HG03342 (cell line): ENCODE data around the gene CDK4.

Experiments used
- ATAC-seq: cut with Tn5 transposase; IDR thresholded peaks from one replicate; pipeline ENCODE4 v1.9.1; 2021; ENCODE audit warnings: mild to moderate bottlenecking, moderate library complexity; ENCODE audit not compliant: unreplicated experiment

CDK4 gene

GRCh38 chr12:57757771-57758170 is 5.7 kb upstream of the CDK4 start:
- no peak for ATAC-seq

GRCh38 chr12:57756406-57757341 is 4.6 kb upstream of the CDK4 start:
- ATAC-seq, result peak; percentile 33

- no peak for ATAC-seq
Observed at GRCh38 chr12:57755454-57756372, 3.6 kb upstream of the CDK4 start.

GRCh38 chr12:57755194-57755453 is 3.0 kb upstream of the CDK4 start:
- ATAC-seq, result no peak

GRCh38 chr12:57754411-57755193 is 2.5 kb upstream of the CDK4 start, which contains the start of gene MARCHF9:
Gene MARCHF9, plus strand, starts transcription at chr12:57755103. Its CDS starts 426 bp downstream, at chr12:57755529.
- peak; percentile 27 for ATAC-seq

- ATAC-seq, result no peak
Observed at GRCh38 chr12:57753756-57754337, 1.7 kb upstream of the CDK4 start.

GRCh38 chr12:57752668-57753000 is 524 bp upstream of the CDK4 start:
- ATAC-seq, result no peak

- no peak for ATAC-seq
Observed at GRCh38 chr12:57751432-57751787, 700 bp downstream of the CDK4 start.

GRCh38 chr12:57750561-57751431 is 1.3 kb downstream of the CDK4 start:
- no peak for ATAC-seq

- no peak for ATAC-seq
Observed at GRCh38 chr12:57749061-57749460, 3.0 kb downstream of the CDK4 start.

- ATAC-seq, result no peak
Observed at GRCh38 chr12:57746025-57746424, 6.1 kb downstream of the CDK4 start.

- no peak for ATAC-seq
Observed at GRCh38 chr12:57745485-57745881, 6.6 kb downstream of the CDK4 start.

- peak; percentile 78 for ATAC-seq
Observed at GRCh38 chr12:57744777-57745484, 7.2 kb downstream of the CDK4 start, which contains the start of gene TSPAN31. Gene TSPAN31, plus strand, starts transcription at chr12:57745039. Its CDS starts 116 bp downstream, at chr12:57745155.

- peak; percentile 37 for ATAC-seq
Observed at GRCh38 chr12:57744194-57744776, 7.8 kb downstream of the CDK4 start.

GRCh38 chr12:57743769-57744168 is 8.3 kb downstream of the CDK4 start:
- ATAC-seq, result no peak

- ATAC-seq, result peak; percentile 49
Observed at GRCh38 chr12:57741844-57742738, 10.0 kb downstream of the CDK4 start.

- no peak for ATAC-seq
Observed at GRCh38 chr12:57741413-57741789, 10.7 kb downstream of the CDK4 start.
